Measurements from ENCODE around the gene TINAGL1. TPM values are rescaled to one million over a fixed set of nuclear protein-coding genes. Genes with fewer than 3 reads are reported as not detected.

The TINAGL1 gene
- total RNA-seq, 1 donor from 2014 or later, result 12.0 TPM

- ATAC-seq (no peak), DNase-seq (ENCODE audit: low spot score) (peak; percentile 21)
These were observed 8.3 kb upstream of the TINAGL1 start for GRCh38 chr1:31567956-31568570.

GRCh38 chr1:31568895-31569595, 7.3 kb upstream of the TINAGL1 start:
- ATAC-seq (peak; percentile 75), DNase-seq (ENCODE audit: low spot score) (peak; percentile 74)

- peak; percentile 27 for DNase-seq (ENCODE audit: low spot score)
These were observed 6.6 kb upstream of the TINAGL1 start for GRCh38 chr1:31569596-31570173.

GRCh38 chr1:31570228-31570627, 6.1 kb upstream of the TINAGL1 start:
- ATAC-seq, result no peak
- DNase-seq (ENCODE audit: low spot score), result peak; percentile 15

More at GRCh38 chr1:31569596-31570173, 6.6 kb upstream of the TINAGL1 start:
- no peak for ATAC-seq

GRCh38 chr1:31570906-31571305, 5.4 kb upstream of the TINAGL1 start:
- DNase-seq (ENCODE audit: low spot score), result no peak
- ATAC-seq, result no peak

- DNase-seq (ENCODE audit: low spot score) (peak; percentile 41), ATAC-seq (no peak)
These were observed 4.7 kb upstream of the TINAGL1 start for GRCh38 chr1:31571340-31572295.

GRCh38 chr1:31572323-31573104, 3.8 kb upstream of the TINAGL1 start:
- ATAC-seq (peak; percentile 50), DNase-seq (ENCODE audit: low spot score) (peak; percentile 49)

- peak; percentile 41 for DNase-seq (ENCODE audit: low spot score)
- no peak for ATAC-seq
These were observed 3.1 kb upstream of the TINAGL1 start for GRCh38 chr1:31573261-31573660.

- ATAC-seq (no peak), DNase-seq (ENCODE audit: low spot score) (peak; percentile 23)
These were observed 1.5 kb upstream of the TINAGL1 start for GRCh38 chr1:31574749-31575368.

- DNase-seq (ENCODE audit: low spot score) (peak; percentile 77), ATAC-seq (peak; percentile 73)
These were observed 760 bp upstream of the TINAGL1 start for GRCh38 chr1:31575369-31576140.

GRCh38 chr1:31576743-31577455, 584 bp downstream of the TINAGL1 start:
- peak; percentile 42 for DNase-seq (ENCODE audit: low spot score)
- ATAC-seq, result no peak

GRCh38 chr1:31577515-31578192, 1.3 kb downstream of the TINAGL1 start:
- ATAC-seq (no peak), DNase-seq (ENCODE audit: low spot score) (peak; percentile 18)

- ATAC-seq, result peak; percentile 36
- peak; percentile 54 for DNase-seq (ENCODE audit: low spot score)
These were observed 3.1 kb downstream of the TINAGL1 start for GRCh38 chr1:31579374-31579773.

- ATAC-seq (no peak), DNase-seq (ENCODE audit: low spot score) (peak; percentile 38)
These were observed 4.2 kb downstream of the TINAGL1 start for GRCh38 chr1:31580513-31580870.

- DNase-seq (ENCODE audit: low spot score) (no peak), ATAC-seq (no peak)
These were observed 4.7 kb downstream of the TINAGL1 start for GRCh38 chr1:31580891-31581603.

GRCh38 chr1:31581821-31582810, 5.8 kb downstream of the TINAGL1 start:
- no peak for ATAC-seq

More at GRCh38 chr1:31581821-31582810, 5.8 kb downstream of the TINAGL1 start:
- DNase-seq (ENCODE audit: low spot score), result no peak
